OCI-LY7 (cell line): ENCODE measurements around the gene CTSC.

Experiments
- CTCF ChIP-seq: fragments of 200-600 bp; sonication (generic); conservative IDR thresholded peaks from 2 replicates; pipeline ENCODE4 v1.5.1; 2014; ENCODE audit warnings: mild to moderate bottlenecking, antibody characterized with exemption, low read length, moderate library complexity, mixed read lengths
- EZH2phosphoT487 ChIP-seq: fragments of 200-600 bp; sonication (generic); IDR thresholded peaks from 2 replicates; pipeline ENCODE4 v1.6.1; 2018; ENCODE audit warnings: low read depth, borderline replicate concordance, mild to moderate bottlenecking, mixed run types, antibody characterized with exemption, low read length, moderate library complexity, mixed read lengths

- no peak for TF ChIP-seq CTCF
- no peak for TF ChIP-seq EZH2phosphoT487
Measured at GRCh38 chr11:88259431-88259830, 78.1 kb downstream of the CTSC start.
